Left kidney (tissue), 8 donors: ENCODE data around the gene DNAH14. TPM values are rescaled to one million over a fixed set of nuclear protein-coding genes. Genes with fewer than 3 reads are reported as not detected.
"Not testable (repeated sequence)": the region's sequence is repeated elsewhere in the genome, so short reads cannot be mapped to it uniquely, and the experiment has no call there.

ENCODE experiments used
- DNase-seq: peaks from one replicate; pipeline ENCODE4 v3.0.0-alpha.2; 2013
- long read RNA-seq, 8 donors: transcript quantifications; one replicate each; lab custom pipeline, GENCODE V29; 2026
- polyA plus RNA-seq: library from polyadenylated mRNA; unstranded; fragments of 120-200 nt; gene quantifications from one replicate; pipeline ENCODE4 v1.2.1, GENCODE V29; 2013; ENCODE audit not compliant: insufficient read length

DNAH14 gene
- 22.4 TPM for polyA plus RNA-seq
- long read RNA-seq, donor 1, result 0 reads
- long read RNA-seq, donor 2, partial matches to known transcripts, result 0 of 1 reads
- long read RNA-seq, donor 2, other reads (novel, unspliced or antisense), result 0 of 1 reads
- long read RNA-seq, donor 3, result 0 reads
- long read RNA-seq, donor 4, result 0 reads
- long read RNA-seq, donor 5, partial matches to known transcripts, result 0 of 1 reads
- long read RNA-seq, donor 5, other reads (novel, unspliced or antisense), result 0 of 1 reads
- long read RNA-seq, donor 6, partial matches to known transcripts, result 0 of 2 reads
- long read RNA-seq, donor 6, other reads (novel, unspliced or antisense), result 0 of 2 reads
- long read RNA-seq, donor 7, partial matches to known transcripts, result 0 of 2 reads
- long read RNA-seq, donor 7, other reads (novel, unspliced or antisense), result 0 of 2 reads
- long read RNA-seq, donor 8, result 0 reads

DNA sequence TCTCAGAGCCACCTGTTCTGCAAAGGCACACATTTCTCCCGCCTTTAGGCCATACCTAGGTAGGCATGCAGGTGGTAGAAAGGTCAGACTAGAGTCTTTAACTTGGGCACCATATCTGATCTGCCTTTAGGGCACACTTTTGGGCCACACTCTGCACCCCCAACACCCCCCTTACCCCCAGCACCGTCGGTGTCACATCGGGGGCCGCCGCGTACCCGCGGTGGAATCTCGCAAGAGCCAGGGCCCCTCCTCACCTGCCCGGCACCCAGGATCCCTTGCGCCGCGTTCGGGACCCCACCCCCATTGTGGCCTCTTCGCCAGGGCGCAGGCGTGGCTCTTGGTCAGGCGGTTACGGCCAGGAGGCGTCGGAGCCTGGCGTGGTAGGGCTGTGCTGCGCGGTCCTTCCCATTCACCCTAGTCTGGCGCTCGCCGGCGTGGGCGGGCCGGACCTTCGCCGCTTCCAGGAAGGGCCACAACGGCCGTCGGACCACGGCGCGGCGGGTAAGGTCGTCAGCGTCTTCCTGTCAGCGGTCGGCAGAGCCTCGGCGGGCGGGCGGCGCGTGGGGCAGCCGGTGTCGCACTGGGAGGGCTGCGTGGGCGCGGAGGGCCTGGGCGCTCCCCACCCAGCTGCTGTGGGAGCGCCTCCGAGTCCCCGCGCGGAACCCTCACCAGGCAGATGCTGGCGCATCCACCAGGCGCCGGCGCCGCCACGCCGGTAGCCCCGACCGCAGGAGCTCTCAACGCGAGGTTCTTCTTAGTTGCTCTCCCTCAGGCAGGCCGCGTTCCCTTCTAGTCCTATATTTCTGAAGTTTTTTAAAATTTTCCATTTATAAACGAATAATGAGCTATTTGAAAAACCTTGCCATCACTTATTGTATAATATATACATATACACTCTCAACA is at the start of gene DNAH14:
TSS of gene DNAH14 (plus strand) at position 341 of the 903 bp plus-strand sequence. CDS start 23,028 bp downstream, outside the sequence.
- DNase-seq, result peak; percentile 71

DNA sequence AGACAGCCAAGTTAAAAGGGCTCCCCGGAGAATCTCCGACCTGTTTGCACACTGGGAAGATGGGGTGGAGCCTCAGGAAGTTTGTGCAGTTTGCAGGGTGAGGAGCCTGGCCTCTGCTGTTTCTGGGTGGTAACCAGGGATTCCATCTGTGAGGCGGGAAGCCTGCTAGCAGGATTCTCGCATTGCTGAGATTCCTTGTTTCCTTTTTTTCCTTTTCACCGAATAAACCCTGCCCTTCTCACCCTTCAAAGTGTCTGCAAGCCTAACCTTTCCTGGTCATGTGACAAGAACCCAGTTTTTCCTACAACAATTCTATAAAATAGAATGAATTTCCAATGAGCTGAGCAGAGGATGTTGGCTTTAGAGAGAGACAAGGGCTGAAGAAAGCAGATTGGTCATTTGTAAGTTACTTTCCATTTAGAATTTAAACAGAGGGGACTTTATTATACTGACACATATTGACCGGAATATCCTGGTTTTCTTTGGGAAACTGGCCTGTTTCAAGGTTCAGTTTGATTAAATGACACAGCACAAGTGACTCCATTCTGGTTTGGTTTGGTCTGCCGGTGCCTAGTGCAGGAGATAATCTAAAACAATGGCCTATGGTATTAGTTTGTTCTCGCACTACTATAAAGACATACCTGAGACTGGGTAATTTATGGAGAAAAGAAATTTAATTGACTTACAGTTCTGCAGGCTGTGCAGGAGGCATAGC is 48.7 kb upstream of the DNAH14 start:
- no peak for DNase-seq

GRCh38 chr1:224881308-224881692 is 48.2 kb upstream of the DNAH14 start:
- DNase-seq, result not testable (repeated sequence)

DNA sequence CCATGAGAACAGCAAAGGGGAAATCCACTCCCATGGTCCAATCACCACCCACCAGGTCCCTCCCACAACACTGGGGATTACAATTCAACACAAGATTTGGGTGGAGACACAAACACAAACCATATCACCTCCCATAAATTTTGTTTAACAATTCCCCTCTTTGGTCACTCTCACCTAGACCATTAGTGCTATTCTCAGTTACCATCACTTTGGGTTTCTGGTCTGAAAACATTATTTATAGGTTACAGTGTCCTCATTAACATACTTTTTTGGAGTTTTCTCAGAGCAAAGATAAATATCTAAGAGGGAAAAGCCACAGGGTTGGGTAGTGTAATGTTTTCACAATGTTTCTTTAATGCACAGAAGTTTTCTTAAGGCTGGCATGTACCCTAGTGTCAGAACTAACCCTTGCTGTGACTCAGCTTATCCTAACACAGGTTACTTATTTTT is 47.7 kb upstream of the DNAH14 start:
- DNase-seq, result no peak

DNA sequence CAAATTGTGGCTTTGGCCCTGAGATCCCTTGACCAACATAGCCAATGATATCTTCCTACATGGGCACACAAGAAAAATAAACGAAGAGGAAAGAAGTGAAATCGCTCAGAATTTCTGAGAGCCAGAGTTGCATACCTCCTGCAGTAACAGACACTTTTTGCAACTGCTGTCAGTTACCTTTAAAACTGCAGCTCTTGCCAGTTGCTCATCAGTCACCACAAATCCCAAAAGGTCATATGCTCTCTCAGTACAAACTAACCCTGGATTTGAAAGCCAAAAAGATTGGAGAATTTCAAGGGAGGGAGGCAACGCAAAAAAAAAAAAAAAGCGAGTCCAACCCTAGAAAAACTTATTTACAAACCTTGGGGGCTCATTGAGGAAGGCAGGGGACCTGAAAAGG is 47.2 kb upstream of the DNAH14 start:
- no peak for DNase-seq

- DNase-seq, result no peak
These were observed 46.4 kb upstream of the DNAH14 start for GRCh38 chr1:224883091-224883490.

- peak; percentile 69 for DNase-seq
These were observed 45.1 kb upstream of the DNAH14 start for GRCh38 chr1:224884361-224884801.

GRCh38 chr1:224885376-224885775 is 44.1 kb upstream of the DNAH14 start:
- not testable (repeated sequence) for DNase-seq

GRCh38 chr1:224894915-224895314 is 34.6 kb upstream of the DNAH14 start:
- DNase-seq, result no peak

- DNase-seq, result no peak
These were observed 33.2 kb upstream of the DNAH14 start for GRCh38 chr1:224896130-224896781.

GRCh38 chr1:224897529-224898327 is 31.7 kb upstream of the DNAH14 start:
- DNase-seq, result no peak

DNA sequence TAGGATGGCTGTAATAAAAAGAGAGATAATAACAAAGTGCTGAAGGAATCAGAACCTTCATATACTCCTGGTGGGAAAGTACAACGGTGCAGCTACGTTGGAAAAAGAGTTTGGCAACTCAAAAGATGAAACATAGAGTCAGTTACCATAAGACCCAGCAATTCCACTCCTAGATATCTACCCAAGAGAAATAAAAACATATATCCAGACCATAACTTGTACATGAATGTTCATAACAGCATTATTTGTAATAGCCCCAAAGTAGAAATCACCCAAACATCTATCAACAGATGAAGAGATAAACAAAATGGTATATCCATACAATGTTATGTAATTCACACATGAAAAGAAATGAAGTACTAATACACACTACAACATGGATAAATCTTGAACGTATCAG is 30.5 kb upstream of the DNAH14 start:
- no peak for DNase-seq

DNA sequence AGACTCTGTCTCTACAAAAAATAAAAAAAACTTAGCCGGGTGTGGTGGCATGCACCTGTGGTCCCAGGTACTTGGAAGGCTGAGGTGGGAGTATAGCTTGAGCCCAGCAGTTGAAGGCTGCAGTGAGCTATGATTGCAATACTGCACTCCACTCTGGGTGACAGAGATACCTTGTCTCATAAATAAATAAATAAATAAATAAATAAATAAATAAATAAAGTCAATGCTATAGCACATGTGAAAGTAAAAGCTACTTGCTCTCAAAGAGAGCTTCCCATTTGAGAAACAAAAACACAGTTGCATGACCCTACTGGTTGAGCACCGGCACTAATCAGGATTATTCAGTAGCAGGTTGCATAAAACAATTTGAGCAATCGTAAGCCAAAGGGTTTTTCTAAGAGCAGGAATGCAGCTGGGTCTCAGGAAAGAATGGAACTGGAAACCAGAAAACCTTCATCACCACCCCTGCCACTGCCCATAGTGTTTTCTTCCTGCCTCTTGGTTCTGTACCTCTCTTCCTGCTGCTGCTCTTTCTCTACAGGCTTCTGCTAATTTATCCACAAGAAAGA is 29.3 kb upstream of the DNAH14 start:
- no peak for DNase-seq

DNA sequence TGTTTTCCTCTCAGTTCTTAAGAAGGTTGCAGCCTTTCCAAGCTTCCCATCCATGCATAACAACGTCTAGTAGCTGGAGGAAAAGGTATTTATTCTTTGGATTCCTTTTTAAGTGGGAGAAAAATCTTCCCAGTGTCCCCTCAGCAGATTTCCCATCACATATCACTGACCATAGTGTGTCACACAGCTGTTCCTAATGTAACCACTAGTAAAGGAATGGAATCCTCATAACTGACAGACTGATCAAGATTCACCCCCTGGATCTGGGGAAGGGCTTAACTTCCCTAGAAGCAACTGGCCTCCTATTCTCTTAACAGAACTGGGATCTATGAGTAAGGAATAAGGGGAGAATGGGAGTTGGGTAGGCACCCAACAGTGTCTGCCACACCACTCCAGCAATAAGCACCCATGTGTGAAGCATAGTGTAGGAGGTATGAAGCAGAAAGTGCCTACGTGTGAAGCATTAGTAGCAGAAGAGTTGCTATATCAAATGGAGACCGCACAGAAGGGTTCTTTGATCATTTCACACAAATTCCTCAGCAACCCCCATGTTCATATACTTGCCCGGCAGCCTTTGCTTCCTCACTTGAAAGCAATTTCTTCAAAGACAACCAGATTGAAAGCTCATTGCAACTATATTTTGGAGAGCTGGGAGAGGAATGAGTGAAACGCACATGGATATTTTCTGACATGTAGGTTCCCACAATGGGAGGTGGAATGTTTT is 28.2 kb upstream of the DNAH14 start:
- DNase-seq, result no peak

GRCh38 chr1:224903955-224904354 is 25.5 kb upstream of the DNAH14 start:
- DNase-seq, result no peak

- DNase-seq, result no peak
These were observed 23.1 kb upstream of the DNAH14 start for GRCh38 chr1:224906340-224906739.

DNA sequence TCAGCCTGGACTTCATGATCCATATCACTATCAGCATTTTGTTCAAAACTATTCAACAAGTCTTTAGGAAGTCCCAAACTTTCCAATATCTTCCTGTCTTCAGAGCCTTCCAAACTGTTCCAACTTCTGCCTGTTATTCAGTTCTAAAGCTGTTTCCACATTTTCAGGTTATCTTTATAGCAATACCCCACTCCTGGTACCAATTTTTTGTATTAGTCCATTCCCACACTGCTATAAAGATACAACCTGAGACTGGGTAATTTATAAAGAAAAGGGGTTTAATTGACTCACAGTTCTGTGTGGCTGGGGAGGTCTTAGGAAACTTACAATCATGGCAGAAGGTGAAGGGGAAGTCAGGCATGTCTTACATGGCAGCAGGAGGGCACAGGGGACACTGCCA is 18.3 kb upstream of the DNAH14 start:
- DNase-seq, result no peak

DNA sequence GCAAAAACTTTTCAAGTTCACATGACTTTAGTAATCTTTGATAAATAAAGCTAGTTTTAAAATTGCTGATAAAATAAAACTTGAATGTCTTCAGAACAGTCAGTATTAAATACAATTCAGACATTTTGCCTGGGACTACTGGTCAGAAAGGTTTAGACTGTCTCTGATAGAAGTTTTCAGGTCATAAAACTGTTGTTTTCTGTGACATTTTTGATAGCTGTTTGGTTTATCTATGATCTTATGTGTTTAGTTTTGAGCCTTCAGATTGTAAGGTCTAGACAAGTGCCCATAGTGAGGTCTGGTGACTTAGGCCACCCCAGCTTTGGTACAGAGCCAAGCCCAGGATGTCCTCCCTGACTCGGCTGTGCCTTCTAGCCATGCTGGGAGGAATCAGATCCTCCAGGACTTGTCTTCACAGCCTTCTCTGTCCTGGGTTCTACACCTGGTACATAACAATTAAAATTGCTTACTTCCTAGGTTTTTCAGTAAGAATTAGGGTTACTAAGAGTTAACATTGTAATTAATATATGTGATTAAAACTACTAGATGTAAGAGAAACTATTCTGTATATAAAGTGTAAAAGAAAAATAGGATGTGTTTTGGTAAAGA is 15.1 kb upstream of the DNAH14 start:
- DNase-seq, result no peak

- no peak for DNase-seq
These were observed 10.0 kb upstream of the DNAH14 start for GRCh38 chr1:224919508-224919907.
